HCT116 (cell line): ENCODE measurements around the gene TTLL3. TPM values are rescaled to one million over a fixed set of nuclear protein-coding genes. Genes with fewer than 3 reads are reported as not detected.
"Not testable (repeated sequence)": the region's sequence is repeated elsewhere in the genome, so short reads cannot be mapped to it uniquely, and the experiment has no call there.

Experiments used
- ATAC-seq: fragments of 200-7000 bp; cut with Tn5 transposase; 2 replicates; pipeline ENCODE4 v1.9.1; 2020; ENCODE audit warnings: mild to moderate bottlenecking, moderate library complexity
- BruUV-seq: library from RNA; stranded (reverse); fragments of 400-500 nt; replicated peaks from 2 replicates; lab custom pipeline; 2021; lab: Mats Ljungman, UMichigan
- CTCF ChIA-PET: fragments of 300-600 bp; sonication (Branson Sonifier 250); formaldehyde crosslinking; loops from one replicate; lab custom pipeline; 2021; ENCODE audit warnings: antibody characterized with exemption; lab: Charles Lee
- POLR2A ChIA-PET: fragments of 300-600, 350-600 bp; sonication (Branson Sonifier 250); formaldehyde crosslinking; loops from one replicate; lab custom pipeline; 2021; ENCODE audit warnings: antibody characterized with exemption; lab: Charles Lee
- RAD21 ChIA-PET, 2 experiments: fragments of 300-600 bp; sonication (Branson Sonifier 250); formaldehyde crosslinking; loops; one replicate each; lab custom pipeline; 2023; ENCODE audit warnings: low total read pairs in 2 of 2; ENCODE audit not compliant: uncharacterized antibody in 2 of 2, unreplicated experiment in 2 of 2, low non-redundant PET in 1 of 2; lab: Charles Lee
- DNase-seq: peaks from one replicate; pipeline ENCODE4 v3.0.0-alpha.2; 2010; ENCODE audit warnings: low read depth, low spot score
- H2AFZ ChIP-seq: fragments of 200-600 bp; shearing (Covaris generic), sonication (generic); 2 replicates; pipeline ENCODE4 v1.6.1; 2017; ENCODE audit warnings: low read depth, mixed run types, mixed read lengths, antibody characterized with exemption, low read length; ENCODE audit not compliant: poor library complexity, severe bottlenecking
- H3K27ac ChIP-seq: 2 replicates; pipeline ENCODE4 v1.5.1; 2012; ENCODE audit warnings: low read depth, low read length
- H3K27me3 ChIP-seq: fragments of 200-600 bp; sonication (generic); 2 replicates; pipeline ENCODE4 v1.6.1; 2016; ENCODE audit warnings: mixed run types, low read length, mixed read lengths; ENCODE audit not compliant: insufficient read depth
- H3K36me3 ChIP-seq, 2 experiments: fragments of 200-500 bp in 1 of 2; fragments of 200-600 bp in 1 of 2; sonication (Bioruptor generic) in 1 of 2; sonication (generic) in 1 of 2; 2 replicates each; pipeline versions ENCODE4 v1.5.1 to v1.6.1; 2014 to 2016; ENCODE audit warnings: low read length in 2 of 2, inconsistent platforms in 1 of 2, mixed read lengths in 1 of 2, mixed run types in 1 of 2; ENCODE audit not compliant: insufficient read depth in 2 of 2, control insufficient read depth in 1 of 2
- H3K4me1 ChIP-seq, 2 experiments: fragments of 200-600 bp in 1 of 2; sonication (generic) in 1 of 2; 2 replicates each; pipeline versions ENCODE4 v1.5.1 to v1.6.1; 2012 to 2017; ENCODE audit warnings: low read length in 2 of 2, inconsistent platforms in 1 of 2, mild to moderate bottlenecking in 1 of 2, mixed read lengths in 1 of 2, mixed run types in 1 of 2, moderate library complexity in 1 of 2; ENCODE audit not compliant: insufficient read depth in 2 of 2, control insufficient read depth in 1 of 2
- H3K4me2 ChIP-seq: fragments of 200-600 bp; sonication (generic); 2 replicates; pipeline ENCODE4 v1.6.1; 2017; ENCODE audit warnings: mixed run types, low read length, mixed read lengths
- H3K4me3 ChIP-seq, 2 experiments: fragments of 200-600 bp in 1 of 2; sonication (generic) in 1 of 2; replicated peaks in 1 of 2; 2 replicates each; pipeline ENCODE4 v1.5.1; 2011 to 2016; ENCODE audit warnings: low read length in 2 of 2, control low read depth in 1 of 2, low read depth in 1 of 2, mild to moderate bottlenecking in 1 of 2, mixed read lengths in 1 of 2, mixed run types in 1 of 2
- H3K79me2 ChIP-seq: fragments of 200-600 bp; sonication (generic); 2 replicates; pipeline ENCODE4 v1.6.1; 2017; ENCODE audit warnings: mild to moderate bottlenecking, mixed run types, low read length, moderate library complexity, mixed read lengths; ENCODE audit not compliant: insufficient read depth
- H3K9ac ChIP-seq: fragments of 200-600 bp; sonication (generic); 2 replicates; pipeline ENCODE4 v1.6.1; 2016; ENCODE audit warnings: low read length, mixed read lengths
- H3K9me2 ChIP-seq: fragments of 200-600 bp; sonication (generic), shearing (Covaris generic); 2 replicates; pipeline ENCODE4 v1.6.1; 2017; ENCODE audit warnings: mixed run types, mild to moderate bottlenecking, moderate library complexity; ENCODE audit not compliant: insufficient read depth
- H3K9me3 ChIP-seq, 2 experiments: fragments of 200-500 bp in 1 of 2; fragments of 200-600 bp in 1 of 2; sonication (Bioruptor generic) in 1 of 2; sonication (generic) in 1 of 2; 2 replicates each; pipeline ENCODE4 v1.6.1; 2014 to 2017; ENCODE audit warnings: low read length in 2 of 2, mixed read lengths in 2 of 2, inconsistent platforms in 1 of 2, low read depth in 1 of 2, mild to moderate bottlenecking in 1 of 2, mixed run types in 1 of 2, moderate library complexity in 1 of 2; ENCODE audit not compliant: control insufficient read depth in 1 of 2, insufficient read depth in 1 of 2
- H4K20me1 ChIP-seq: fragments of 200-600 bp; sonication (generic), shearing (Covaris generic); 2 replicates; pipeline ENCODE4 v1.6.1; 2017; ENCODE audit warnings: mixed run types, mild to moderate bottlenecking, moderate library complexity; ENCODE audit not compliant: insufficient read depth
- CTCF ChIP-seq, 3 experiments: fragments of 200-600 bp in 1 of 3; sonication (generic) in 1 of 3; IDR thresholded peaks in 2 of 3; conservative IDR thresholded peaks in 1 of 3; 2 replicates each; pipeline ENCODE4 v1.5.1; 2012 to 2017; ENCODE audit warnings: low read depth in 2 of 3, low read length in 2 of 3, antibody characterized with exemption in 1 of 3, borderline replicate concordance in 1 of 3, control low read depth in 1 of 3, mild to moderate bottlenecking in 1 of 3, mixed read lengths in 1 of 3, mixed run types in 1 of 3, moderate library complexity in 1 of 3; ENCODE audit not compliant: insufficient read depth in 1 of 3
- RAD21 ChIP-seq: IDR thresholded peaks from 2 replicates; pipeline ENCODE4 v1.6.1; 2012; ENCODE audit warnings: low read depth, mild to moderate bottlenecking
- REST ChIP-seq: IDR thresholded peaks from 2 replicates; pipeline ENCODE4 v1.6.1; 2012; ENCODE audit warnings: low read depth
- intact Hi-C: fragments of 100-400 bp; cut with micrococcal nuclease; formaldehyde crosslinking; loops from 2 replicates; pipeline ENCODE4 v1.10.0; 2022
- total RNA-seq: library from RNA; stranded (reverse); gene quantifications from one replicate; pipeline ENCODE4 v1.2.1, GENCODE V29; 2021; ENCODE audit not compliant: unreplicated experiment

Gene TTLL3
- total RNA-seq, 1 experiment from 2014 or later, result 40.3 TPM

- Histone ChIP-seq H3K4me2 (no peak overlapping the region), H3K4me3 (no peak overlapping the region), H3K27ac (no peak overlapping the region), H3K9ac (no peak overlapping the region), H3K4me1 (no peaks in the 10 kb centered on the region), H3K36me3 (no peaks in the 10 kb centered on the region), H3K9me3 (no peaks in the 10 kb centered on the region), H3K9me2 (no peaks in the 10 kb centered on the region), H3K79me2 (no peaks in the 10 kb centered on the region), H2AFZ (no peak overlapping the region), H4K20me1 (no peaks in the 10 kb centered on the region), H3K27me3 (no peaks in the 10 kb centered on the region)
- intact Hi-C loops, result no loop called here
- ChIA-PET CTCF (no interaction called here), RAD21 (no interaction called here), POLR2A (no interaction called here)
- peak; percentile 66 for TF ChIP-seq RAD21
- peak in 2 of 3 experiments; percentile 26 to 29; a peak in 1 of 6 replicates for TF ChIP-seq CTCF (IDR thresholded peaks at IDR 0.05 in 2 of 3, conservative IDR thresholded peaks at IDR 0.05 in 1 of 3; ENCODE audit: borderline replicate concordance in 1 of 3, insufficient read depth in 1 of 3, low read depth in 2 of 3, low read length in 2 of 3)
- TF ChIP-seq REST, result no peak
- no peak for DNase-seq
- no TSS peak for BruUV-seq
- ATAC-seq, result no peak
Measured at GRCh38 chr3:9852528-9852927, 42.5 kb downstream of the TTLL3 start.

GRCh38 chr3:9854291-9854940, 44.4 kb downstream of the TTLL3 start:
- BruUV-seq, H3K9ac ChIP-seq, H3K36me3 ChIP-seq, H3K4me2 ChIP-seq, H4K20me1 ChIP-seq, RAD21 ChIA-PET, intact Hi-C loops, H3K79me2 ChIP-seq, H3K9me2 ChIP-seq, DNase-seq, H3K4me1 ChIP-seq, H2AFZ ChIP-seq, POLR2A ChIA-PET, H3K9me3 ChIP-seq, H3K27me3 ChIP-seq, ATAC-seq, H3K27ac ChIP-seq, H3K4me3 ChIP-seq: not testable (repeated sequence)
- CTCF ChIA-PET, result interaction anchor here (0.9 kb wide), 1 partner anchor 92 kb away, joined by 4 read pairs; no protein-coding TSS in a partner anchor
